HCT116 (cell line): ENCODE data around the gene APBA2. TPM values are rescaled to one million over a fixed set of nuclear protein-coding genes. Genes with fewer than 3 reads are reported as not detected.

Source experiments
- ATAC-seq: fragments of 200-7000 bp; cut with Tn5 transposase; 2 replicates; pipeline ENCODE4 v1.9.1; 2020; ENCODE audit warnings: mild to moderate bottlenecking, moderate library complexity
- BruUV-seq: library from RNA; stranded (reverse); fragments of 400-500 nt; replicated peaks from 2 replicates; lab custom pipeline; 2021; lab: Mats Ljungman, UMichigan
- CTCF ChIA-PET: fragments of 300-600 bp; sonication (Branson Sonifier 250); formaldehyde crosslinking; loops from one replicate; lab custom pipeline; 2021; ENCODE audit warnings: antibody characterized with exemption; lab: Charles Lee
- POLR2A ChIA-PET: fragments of 300-600, 350-600 bp; sonication (Branson Sonifier 250); formaldehyde crosslinking; loops from one replicate; lab custom pipeline; 2021; ENCODE audit warnings: antibody characterized with exemption; lab: Charles Lee
- RAD21 ChIA-PET, 2 experiments: fragments of 300-600 bp; sonication (Branson Sonifier 250); formaldehyde crosslinking; loops; one replicate each; lab custom pipeline; 2023; ENCODE audit warnings: low total read pairs in 2 of 2; ENCODE audit not compliant: uncharacterized antibody in 2 of 2, unreplicated experiment in 2 of 2, low non-redundant PET in 1 of 2; lab: Charles Lee
- DNase-seq: peaks from one replicate; pipeline ENCODE4 v3.0.0-alpha.2; 2010; ENCODE audit warnings: low read depth, low spot score
- H2AFZ ChIP-seq: fragments of 200-600 bp; shearing (Covaris generic), sonication (generic); 2 replicates; pipeline ENCODE4 v1.6.1; 2017; ENCODE audit warnings: low read depth, mixed run types, mixed read lengths, antibody characterized with exemption, low read length; ENCODE audit not compliant: poor library complexity, severe bottlenecking
- H3K27ac ChIP-seq: 2 replicates; pipeline ENCODE4 v1.5.1; 2012; ENCODE audit warnings: low read depth, low read length
- H3K27me3 ChIP-seq: fragments of 200-600 bp; sonication (generic); 2 replicates; pipeline ENCODE4 v1.6.1; 2016; ENCODE audit warnings: mixed run types, low read length, mixed read lengths; ENCODE audit not compliant: insufficient read depth
- H3K36me3 ChIP-seq, 2 experiments: fragments of 200-500 bp in 1 of 2; fragments of 200-600 bp in 1 of 2; sonication (Bioruptor generic) in 1 of 2; sonication (generic) in 1 of 2; 2 replicates each; pipeline versions ENCODE4 v1.5.1 to v1.6.1; 2014 to 2016; ENCODE audit warnings: low read length in 2 of 2, inconsistent platforms in 1 of 2, mixed read lengths in 1 of 2, mixed run types in 1 of 2; ENCODE audit not compliant: insufficient read depth in 2 of 2, control insufficient read depth in 1 of 2
- H3K4me1 ChIP-seq, 2 experiments: fragments of 200-600 bp in 1 of 2; sonication (generic) in 1 of 2; 2 replicates each; pipeline versions ENCODE4 v1.5.1 to v1.6.1; 2012 to 2017; ENCODE audit warnings: low read length in 2 of 2, inconsistent platforms in 1 of 2, mild to moderate bottlenecking in 1 of 2, mixed read lengths in 1 of 2, mixed run types in 1 of 2, moderate library complexity in 1 of 2; ENCODE audit not compliant: insufficient read depth in 2 of 2, control insufficient read depth in 1 of 2
- H3K4me2 ChIP-seq: fragments of 200-600 bp; sonication (generic); 2 replicates; pipeline ENCODE4 v1.6.1; 2017; ENCODE audit warnings: mixed run types, low read length, mixed read lengths
- H3K4me3 ChIP-seq, 2 experiments: fragments of 200-600 bp in 1 of 2; sonication (generic) in 1 of 2; replicated peaks in 1 of 2; 2 replicates each; pipeline ENCODE4 v1.5.1; 2011 to 2016; ENCODE audit warnings: low read length in 2 of 2, control low read depth in 1 of 2, low read depth in 1 of 2, mild to moderate bottlenecking in 1 of 2, mixed read lengths in 1 of 2, mixed run types in 1 of 2
- H3K79me2 ChIP-seq: fragments of 200-600 bp; sonication (generic); 2 replicates; pipeline ENCODE4 v1.6.1; 2017; ENCODE audit warnings: mild to moderate bottlenecking, mixed run types, low read length, moderate library complexity, mixed read lengths; ENCODE audit not compliant: insufficient read depth
- H3K9ac ChIP-seq: fragments of 200-600 bp; sonication (generic); 2 replicates; pipeline ENCODE4 v1.6.1; 2016; ENCODE audit warnings: low read length, mixed read lengths
- H3K9me2 ChIP-seq: fragments of 200-600 bp; sonication (generic), shearing (Covaris generic); 2 replicates; pipeline ENCODE4 v1.6.1; 2017; ENCODE audit warnings: mixed run types, mild to moderate bottlenecking, moderate library complexity; ENCODE audit not compliant: insufficient read depth
- H3K9me3 ChIP-seq, 2 experiments: fragments of 200-500 bp in 1 of 2; fragments of 200-600 bp in 1 of 2; sonication (Bioruptor generic) in 1 of 2; sonication (generic) in 1 of 2; 2 replicates each; pipeline ENCODE4 v1.6.1; 2014 to 2017; ENCODE audit warnings: low read length in 2 of 2, mixed read lengths in 2 of 2, inconsistent platforms in 1 of 2, low read depth in 1 of 2, mild to moderate bottlenecking in 1 of 2, mixed run types in 1 of 2, moderate library complexity in 1 of 2; ENCODE audit not compliant: control insufficient read depth in 1 of 2, insufficient read depth in 1 of 2
- H4K20me1 ChIP-seq: fragments of 200-600 bp; sonication (generic), shearing (Covaris generic); 2 replicates; pipeline ENCODE4 v1.6.1; 2017; ENCODE audit warnings: mixed run types, mild to moderate bottlenecking, moderate library complexity; ENCODE audit not compliant: insufficient read depth
- CBX3 ChIP-seq: IDR thresholded peaks from 2 replicates; pipeline ENCODE4 v1.6.1; 2012; ENCODE audit warnings: low read depth
- EGR1 ChIP-seq: IDR thresholded peaks from 2 replicates; pipeline ENCODE4 v1.6.1; 2012; ENCODE audit warnings: low read depth
- ELF1 ChIP-seq: IDR thresholded peaks from 2 replicates; pipeline ENCODE4 v1.6.1; 2012; ENCODE audit warnings: low read depth, borderline replicate concordance
- EZH2 ChIP-seq: fragments of 200-600 bp; sonication (generic); IDR thresholded peaks from 2 replicates; pipeline ENCODE4 v1.6.1; 2017; ENCODE audit warnings: antibody characterized with exemption, mixed run types
- EZH2phosphoT487 ChIP-seq: fragments of 200-600 bp; IDR thresholded peaks from 2 replicates; pipeline ENCODE4 v1.6.1; 2018; ENCODE audit warnings: antibody characterized with exemption, borderline replicate concordance
- FOSL1 ChIP-seq: IDR thresholded peaks from 2 replicates; pipeline ENCODE4 v1.6.1; 2012; ENCODE audit warnings: low read depth
- POLR2A ChIP-seq: IDR thresholded peaks from 2 replicates; pipeline ENCODE4 v1.7.0; 2011; ENCODE audit warnings: borderline replicate concordance; ENCODE audit not compliant: insufficient read depth, insufficient read length; ENCODE audit errors: extremely low read depth
- POLR2AphosphoS5 ChIP-seq: IDR thresholded peaks from 2 replicates; pipeline ENCODE4 v1.6.1; 2011; ENCODE audit warnings: mild to moderate bottlenecking, low read depth, low read length, moderate library complexity
- RAD21 ChIP-seq: IDR thresholded peaks from 2 replicates; pipeline ENCODE4 v1.6.1; 2012; ENCODE audit warnings: low read depth, mild to moderate bottlenecking
- REST ChIP-seq: IDR thresholded peaks from 2 replicates; pipeline ENCODE4 v1.6.1; 2012; ENCODE audit warnings: low read depth
- SIN3A ChIP-seq: IDR thresholded peaks from 2 replicates; pipeline ENCODE4 v1.6.1; 2012; ENCODE audit warnings: low read depth
- SP1 ChIP-seq: IDR thresholded peaks from 2 replicates; pipeline ENCODE4 v1.6.1; 2012; ENCODE audit warnings: low read depth
- SRF ChIP-seq: IDR thresholded peaks from 2 replicates; pipeline ENCODE4 v1.6.1; 2012; ENCODE audit warnings: low read depth
- TCF7L2 ChIP-seq: IDR thresholded peaks from 2 replicates; pipeline ENCODE4 v1.7.0; 2011; ENCODE audit warnings: borderline replicate concordance, inconsistent platforms; ENCODE audit not compliant: insufficient read depth, insufficient read length; ENCODE audit errors: extremely low read depth
- YY1 ChIP-seq: IDR thresholded peaks from 2 replicates; pipeline ENCODE4 v1.6.1; 2011; ENCODE audit warnings: low read length, low read depth, moderate library complexity, mild to moderate bottlenecking; ENCODE audit not compliant: insufficient replicate concordance; ENCODE audit errors: extremely low read depth
- ZBTB33 ChIP-seq: IDR thresholded peaks from 2 replicates; pipeline ENCODE4 v1.6.1; 2011; ENCODE audit warnings: mild to moderate bottlenecking, low read length, moderate library complexity; ENCODE audit not compliant: insufficient replicate concordance; ENCODE audit errors: extremely low read depth
- ZFX ChIP-seq: fragments of 450-650 bp; IDR thresholded peaks from 2 replicates; pipeline ENCODE4 v1.6.1; 2017
- intact Hi-C: fragments of 100-400 bp; cut with micrococcal nuclease; formaldehyde crosslinking; loops from 2 replicates; pipeline ENCODE4 v1.10.0; 2022
- total RNA-seq: library from RNA; stranded (reverse); gene quantifications from one replicate; pipeline ENCODE4 v1.2.1, GENCODE V29; 2021; ENCODE audit not compliant: unreplicated experiment

Gene APBA2
- total RNA-seq, 1 experiment from 2014 or later = 0.47 TPM

GRCh38 chr15:28914483-28915023, 28.8 kb downstream of the APBA2 start:
- no peak for ATAC-seq
- no peak overlapping the region for H3K4me3 ChIP-seq
- intact Hi-C loops = no loop called here

More at GRCh38 chr15:28914483-28915023, 28.8 kb downstream of the APBA2 start:
- no peak for DNase-seq
- Histone ChIP-seq H3K4me2 (no peak overlapping the region), H3K9me2 (no peaks in the 10 kb centered on the region), H3K27me3 (peaks cover 5% of the 10 kb centered on the region; the same call in 1 of the 2 replicates), H3K27ac (no peak overlapping the region), H3K79me2 (no peaks in the 10 kb centered on the region), H3K36me3 (no peaks in the 10 kb centered on the region), H3K9me3 (no peaks in the 10 kb centered on the region), H2AFZ (no peak overlapping the region), H3K4me1 (peaks cover 6 to 13% of the 10 kb centered on the region in 2 experiments; a peak in 3 of 4 replicates), H3K9ac (no peak overlapping the region), H4K20me1 (no peaks in the 10 kb centered on the region)
- POLR2A ChIA-PET = no interaction called here
- CTCF ChIA-PET = no interaction called here
- RAD21 ChIA-PET = no interaction called here
- BruUV-seq = no TSS peak
- TF ChIP-seq CBX3 (no peak), POLR2AphosphoS5 (no peak), SIN3A (no peak), SRF (no peak), FOSL1 (no peak), ELF1 (no peak), SP1 (no peak), ZFX (no peak), RAD21 (no peak), POLR2A (no peak), EGR1 (no peak), EZH2 (no peak), REST (no peak), ZBTB33 (no peak), TCF7L2 (no peak), EZH2phosphoT487 (no peak), YY1 (no peak)
- TF ChIP-seq, all 23 proteins: peak for 0
